DOHH2 (cell line): ENCODE measurements around the gene ATG4B.

Experiments used
- H3F3A ChIP-seq: fragments of 200-600 bp; sonication (generic), shearing (Covaris generic); 2 replicates; pipeline ENCODE4 v1.6.0; 2016; ENCODE audit warnings: antibody characterized with exemption, mild to moderate bottlenecking; ENCODE audit not compliant: control insufficient read depth, insufficient read depth
- H3K27ac ChIP-seq: fragments of 200-600 bp; sonication (generic); 2 replicates; pipeline ENCODE4 v1.5.1; 2014; ENCODE audit warnings: low read depth, mild to moderate bottlenecking, low read length, moderate library complexity
- H3K27me3 ChIP-seq: fragments of 200-600 bp; sonication (generic); 2 replicates; pipeline ENCODE4 v1.6.1; 2014; ENCODE audit warnings: mild to moderate bottlenecking, low read length, mixed read lengths; ENCODE audit not compliant: control insufficient read depth
- H3K36me3 ChIP-seq: fragments of 200-600 bp; sonication (generic); 2 replicates; pipeline ENCODE4 v1.6.1; 2014; ENCODE audit warnings: mild to moderate bottlenecking, low read length, moderate library complexity, mixed read lengths; ENCODE audit not compliant: control insufficient read depth
- H3K4me1 ChIP-seq: fragments of 200-600 bp; sonication (generic); 2 replicates; pipeline ENCODE4 v1.6.1; 2014; ENCODE audit warnings: mild to moderate bottlenecking, low read length, mixed read lengths; ENCODE audit not compliant: control insufficient read depth
- H3K4me2 ChIP-seq: fragments of 200-600 bp; sonication (generic); 2 replicates; pipeline ENCODE4 v1.6.0; 2014; ENCODE audit warnings: mild to moderate bottlenecking, low read length, moderate library complexity
- H3K4me3 ChIP-seq: fragments of 200-600 bp; sonication (generic); 2 replicates; pipeline ENCODE4 v1.5.1; 2014; ENCODE audit warnings: mild to moderate bottlenecking, low read length, mixed read lengths
- H3K79me2 ChIP-seq: fragments of 200-600 bp; sonication (generic); 2 replicates; pipeline ENCODE4 v1.6.1; 2014; ENCODE audit warnings: mild to moderate bottlenecking, low read length, mixed read lengths; ENCODE audit not compliant: control insufficient read depth
- H3K9me2 ChIP-seq: fragments of 200-600 bp; sonication (generic); replicated peaks from 2 replicates; pipeline ENCODE4 v1.6.1; 2014; ENCODE audit warnings: mild to moderate bottlenecking, low read length, mixed read lengths; ENCODE audit not compliant: control insufficient read depth
- H3K9me3 ChIP-seq: fragments of 200-600 bp; sonication (generic); 2 replicates; pipeline ENCODE4 v1.6.1; 2014; ENCODE audit warnings: antibody characterized with exemption, low read length, mixed read lengths; ENCODE audit not compliant: control insufficient read depth, insufficient read depth
- H4K20me1 ChIP-seq: fragments of 200-600 bp; sonication (generic); 2 replicates; pipeline ENCODE4 v1.6.0; 2014; ENCODE audit warnings: low read depth, mild to moderate bottlenecking, antibody characterized with exemption, low read length, moderate library complexity; ENCODE audit not compliant: control insufficient read depth, insufficient read depth
- CTCF ChIP-seq: fragments of 200-600 bp; sonication (generic); IDR thresholded peaks from one replicate; pipeline ENCODE4 v1.5.1; 2014; ENCODE audit warnings: antibody characterized with exemption, mild to moderate bottlenecking, low read depth, low read length; ENCODE audit not compliant: poor library complexity, severe bottlenecking
- EZH2phosphoT487 ChIP-seq: fragments of 200-600 bp; sonication (generic); IDR thresholded peaks from 2 replicates; pipeline ENCODE4 v1.6.1; 2017; ENCODE audit warnings: borderline replicate concordance, mild to moderate bottlenecking, antibody characterized with exemption, low read length, moderate library complexity, mixed read lengths

The ATG4B gene

GRCh38 chr2:241637795-241638660, 535 bp downstream of the ATG4B start:
- TF ChIP-seq EZH2phosphoT487 (no peak), CTCF (no peak)
- H4K20me1 ChIP-seq, result peaks cover 7% of the 10 kb centered on the region; the same call in 1 of the 2 replicates
- peak overlapping the region; percentile 77 for H3K27ac ChIP-seq
- peaks cover 48% of the 10 kb centered on the region for H3K36me3 ChIP-seq
- peaks cover 5% of the 10 kb centered on the region; the same call in 1 of the 2 replicates for H3F3A ChIP-seq
- peaks cover 30% of the 10 kb centered on the region for H3K4me1 ChIP-seq
- H3K4me2 ChIP-seq, result peak overlapping the region; percentile 62
- peaks cover 91% of the 10 kb centered on the region for H3K79me2 ChIP-seq
- H3K9me3 ChIP-seq, result peaks cover 14% of the 10 kb centered on the region
- no peaks in the 10 kb centered on the region for H3K9me2 ChIP-seq
- H3K4me3 ChIP-seq, result peak overlapping the region; percentile 89
- H3K27me3 ChIP-seq, result no peaks in the 10 kb centered on the region

- no peaks in the 10 kb centered on the region for H3K27me3 ChIP-seq
- peaks cover 40% of the 10 kb centered on the region for H3K36me3 ChIP-seq
- TF ChIP-seq EZH2phosphoT487 (no peak), CTCF (no peak)
- H3K4me2 ChIP-seq, result peak overlapping the region; percentile 62
- H3K27ac ChIP-seq, result no peak overlapping the region
- H3K79me2 ChIP-seq, result peaks cover 89% of the 10 kb centered on the region
- peak overlapping the region; percentile 89 for H3K4me3 ChIP-seq
- H3K9me3 ChIP-seq, result peaks cover 14% of the 10 kb centered on the region
- H3K9me2 ChIP-seq, result no peaks in the 10 kb centered on the region
- peaks cover 5% of the 10 kb centered on the region; the same call in 1 of the 2 replicates for H3F3A ChIP-seq
- peaks cover 30% of the 10 kb centered on the region for H3K4me1 ChIP-seq
- H4K20me1 ChIP-seq, result peaks cover 7% of the 10 kb centered on the region; the same call in 1 of the 2 replicates
These were observed 1.4 kb downstream of the ATG4B start for GRCh38 chr2:241638940-241639339.

DNA sequence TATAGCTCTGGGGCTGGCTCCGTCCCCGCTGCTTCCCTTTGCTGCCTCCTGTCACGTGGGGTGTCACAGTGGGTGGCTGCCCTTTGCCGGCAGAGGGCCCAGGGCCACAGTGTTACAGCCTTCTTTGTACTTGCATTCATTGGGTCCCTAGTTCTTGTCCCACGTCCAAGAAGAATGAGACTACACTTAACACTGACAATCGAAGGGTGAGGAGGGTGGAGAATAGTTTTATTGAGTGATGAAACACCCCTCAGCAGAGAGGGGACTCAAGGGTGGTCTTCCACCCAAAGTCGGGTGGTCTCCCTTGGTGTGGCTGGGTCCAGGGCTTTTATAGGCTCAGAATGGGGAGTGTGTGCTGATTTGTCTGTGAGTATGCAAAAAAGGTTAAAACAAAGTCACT, 1.9 kb downstream of the ATG4B start:
- peaks cover 30% of the 10 kb centered on the region for H3K4me1 ChIP-seq
- peaks cover 5% of the 10 kb centered on the region; the same call in 1 of the 2 replicates for H3F3A ChIP-seq
- H3K9me2 ChIP-seq, result no peaks in the 10 kb centered on the region
- H3K79me2 ChIP-seq, result peaks cover 89% of the 10 kb centered on the region
- H3K4me2 ChIP-seq, result peak overlapping the region; percentile 62; the same call in 1 of the 2 replicates
- H4K20me1 ChIP-seq, result peaks cover 7% of the 10 kb centered on the region; the same call in 1 of the 2 replicates
- H3K9me3 ChIP-seq, result peaks cover 14% of the 10 kb centered on the region
- H3K27me3 ChIP-seq, result no peaks in the 10 kb centered on the region
- TF ChIP-seq CTCF, result no peak
- no peak for TF ChIP-seq EZH2phosphoT487
- H3K36me3 ChIP-seq, result peaks cover 40% of the 10 kb centered on the region
- peak overlapping the region; percentile 89; the same call in 1 of the 2 replicates for H3K4me3 ChIP-seq
- no peak overlapping the region for H3K27ac ChIP-seq
